ENCODE results near the gene PKD1L1. TPM values are rescaled to one million over a fixed set of nuclear protein-coding genes. Genes with fewer than 3 reads are reported as not detected.
"Not testable (repeated sequence)": the region's sequence is repeated elsewhere in the genome, so short reads cannot be mapped to it uniquely, and the experiment has no call there.

The PKD1L1 gene
- total RNA-seq, 3 donors from 2014 or later (not counting 1 experiment from before 2014, with no cell fraction given) = 0.33 to 0.48 (median 0.38) TPM

GRCh38 chr7:47982610-47983009 lies 34.3 kb upstream of the PKD1L1 start:
- ATAC-seq (no peak), DNase-seq (no peak)
- no peaks in the 10 kb centered on the region for H3K9me3 ChIP-seq (ENCODE audit: control insufficient read depth, insufficient read depth, low read length)
- Mint-ChIP-seq H3K27me3 (ENCODE audit: low read depth in 2 of 2) (no peaks in the 10 kb centered on the region), H3K9me3 (no peaks in the 10 kb centered on the region), H3K4me3 (no peak overlapping the region), H3K36me3 (no peaks in the 10 kb centered on the region), H3K27ac (no peak overlapping the region), H3K4me1 (peaks cover 20 to 22% of the 10 kb centered on the region in 2 donors)
- H3K36me3 ChIP-seq (ENCODE audit: control insufficient read depth, insufficient read depth, low read length) = peaks cover 3% of the 10 kb centered on the region
- 82% methylated on average over 2 of the region's 2 CpGs for WGBS (ENCODE audit: insufficient coverage)
- no peak for TF ChIP-seq CTCF (IDR thresholded peaks at IDR 0.05)
- peaks cover 6% of the 10 kb centered on the region for H3K4me1 ChIP-seq (ENCODE audit: control insufficient read depth, insufficient read depth, low read length)
- intact Hi-C loops (cut with micrococcal nuclease) = no loop called here
- H3K27me3 ChIP-seq (ENCODE audit: control insufficient read depth, insufficient read depth, low read length) = no peaks in the 10 kb centered on the region
- H3K27ac ChIP-seq (ENCODE audit: low read length) = no peak overlapping the region
- H3K4me3 ChIP-seq (ENCODE audit: low read length) = no peak overlapping the region

- peaks cover 30% of the 10 kb centered on the region in 2 donors for H3K4me1 Mint-ChIP-seq
- H3K4me3 Mint-ChIP-seq; H3K36me3 Mint-ChIP-seq; H3K27ac Mint-ChIP-seq; DNase-seq; H3K4me3 ChIP-seq (ENCODE audit: low read length); H3K4me1 ChIP-seq (ENCODE audit: control insufficient read depth, insufficient read depth, low read length); ATAC-seq; H3K27me3 ChIP-seq (ENCODE audit: control insufficient read depth, insufficient read depth, low read length); H3K27me3 Mint-ChIP-seq (ENCODE audit: low read depth in 2 of 2); H3K9me3 Mint-ChIP-seq; H3K9me3 ChIP-seq (ENCODE audit: control insufficient read depth, insufficient read depth, low read length); H3K27ac ChIP-seq (ENCODE audit: low read length); intact Hi-C loops (cut with micrococcal nuclease): not testable (repeated sequence)
- 100% methylated on average over 4 of the region's 5 CpGs for WGBS (ENCODE audit: insufficient coverage)
- H3K36me3 ChIP-seq (ENCODE audit: control insufficient read depth, insufficient read depth, low read length) = peaks cover 20% of the 10 kb centered on the region
Observed at GRCh38 chr7:47980648-47981047, 32.4 kb upstream of the PKD1L1 start.

- H3K4me3 ChIP-seq (ENCODE audit: low read length) = peak overlapping the region; percentile 58
- intact Hi-C loops (cut with micrococcal nuclease) = loop anchor here (5.0 kb wide), 1 partner anchor 107 kb away; the partner anchor contains the start of gene UPP1
- no peaks in the 10 kb centered on the region for H3K27me3 ChIP-seq (ENCODE audit: control insufficient read depth, insufficient read depth, low read length)
- Mint-ChIP-seq H3K27me3 (ENCODE audit: low read depth in 2 of 2) (no peaks in the 10 kb centered on the region), H3K27ac (peak overlapping the region; percentile 95 to 97), H3K4me3 (peak overlapping the region; percentile 98), H3K36me3 (peaks cover 2% of the 10 kb centered on the region), H3K9me3 (no peaks in the 10 kb centered on the region), H3K4me1 (peaks cover 30% of the 10 kb centered on the region in 2 donors)
- H3K27ac ChIP-seq (ENCODE audit: low read length) = peak overlapping the region; percentile 85
- H3K4me1 ChIP-seq (ENCODE audit: control insufficient read depth, insufficient read depth, low read length) = peaks cover 6% of the 10 kb centered on the region
- peaks cover 27% of the 10 kb centered on the region for H3K36me3 ChIP-seq (ENCODE audit: control insufficient read depth, insufficient read depth, low read length)
- H3K9me3 ChIP-seq (ENCODE audit: control insufficient read depth, insufficient read depth, low read length) = no peaks in the 10 kb centered on the region
- WGBS (ENCODE audit: insufficient coverage) = 81% methylated on average over 3 of the region's 7 CpGs
- no peak for TF ChIP-seq CTCF (IDR thresholded peaks at IDR 0.05)
- ATAC-seq (no peak), DNase-seq (no peak)
Observed at GRCh38 chr7:47979832-47980181, 31.5 kb upstream of the PKD1L1 start.

- H3K27ac ChIP-seq (ENCODE audit: low read length) = peak within 1 kb of the TSS; percentile 85
- no peaks in the 10 kb centered on the region for H3K9me3 ChIP-seq (ENCODE audit: control insufficient read depth, insufficient read depth, low read length)
- peaks cover 6% of the 10 kb centered on the region for H3K4me1 ChIP-seq (ENCODE audit: control insufficient read depth, insufficient read depth, low read length)
- Mint-ChIP-seq H3K27me3 (ENCODE audit: low read depth in 2 of 2) (no peaks in the 10 kb centered on the region), H3K9me3 (no peaks in the 10 kb centered on the region), H3K4me3 (peak within 1 kb of the TSS; percentile 98), H3K36me3 (peaks cover 7% of the 10 kb centered on the region), H3K4me1 (peaks cover 32 to 33% of the 10 kb centered on the region in 2 donors), H3K27ac (peak within 1 kb of the TSS; percentile 95 to 97)
- intact Hi-C loops (cut with micrococcal nuclease) = loop anchor here (5.0 kb wide), 1 partner anchor 108 kb away; the partner anchor contains the start of gene UPP1
- ATAC-seq (peak; percentile 96 to 100 (median 97)), DNase-seq (peak; percentile 85 to 95)
- under 1% methylated on average over 59 of the region's 62 CpGs for WGBS (ENCODE audit: insufficient coverage)
- peaks cover 32% of the 10 kb centered on the region for H3K36me3 ChIP-seq (ENCODE audit: control insufficient read depth, insufficient read depth, low read length)
- H3K4me3 ChIP-seq (ENCODE audit: low read length) = peak within 1 kb of the TSS; percentile 58
- H3K27me3 ChIP-seq (ENCODE audit: control insufficient read depth, insufficient read depth, low read length) = no peaks in the 10 kb centered on the region
- TF ChIP-seq CTCF (IDR thresholded peaks at IDR 0.05) = no peak
Observed at GRCh38 chr7:47979145-47979831, 31.0 kb upstream of the PKD1L1 start, which contains the start of gene HUS1. TSS of gene HUS1 (minus strand) at chr7:47979615. CDS start at chr7:47979519, 96 bp downstream.
